ENCODE measurements around the gene SCGB1D1.
"Not testable (repeated sequence)": the region's sequence is repeated elsewhere in the genome, so short reads cannot be mapped to it uniquely, and the experiment has no call there.

SCGB1D1 gene

GRCh38 chr11:62169448-62169847 is 20.6 kb upstream of the SCGB1D1 start:
- no peak for DNase-seq

- no peak for DNase-seq
These were observed 20.1 kb upstream of the SCGB1D1 start for GRCh38 chr11:62169935-62170334.

- DNase-seq: peak; percentile 74
These were observed 18.7 kb upstream of the SCGB1D1 start for GRCh38 chr11:62171261-62171723.

- no peak for DNase-seq
These were observed 17.7 kb upstream of the SCGB1D1 start for GRCh38 chr11:62172294-62172693.

- no peak for DNase-seq
These were observed 13.2 kb upstream of the SCGB1D1 start for GRCh38 chr11:62176766-62177165.

- no peak for DNase-seq
These were observed 10.0 kb upstream of the SCGB1D1 start for GRCh38 chr11:62179995-62180394.

GRCh38 chr11:62181097-62181496 is 8.9 kb upstream of the SCGB1D1 start:
- no peak for DNase-seq

GRCh38 chr11:62182147-62182891 is 7.7 kb upstream of the SCGB1D1 start:
- DNase-seq: no peak

- DNase-seq: no peak
These were observed 3.8 kb upstream of the SCGB1D1 start for GRCh38 chr11:62186195-62186594.

GRCh38 chr11:62193952-62194351 is 3.9 kb downstream of the SCGB1D1 start:
- no peak for DNase-seq

GRCh38 chr11:62195010-62195409 is 5.0 kb downstream of the SCGB1D1 start:
- DNase-seq: not testable (repeated sequence)

- DNase-seq: no peak
These were observed 5.9 kb downstream of the SCGB1D1 start for GRCh38 chr11:62195945-62196344.

GRCh38 chr11:62197400-62197799 is 7.4 kb downstream of the SCGB1D1 start:
- not testable (repeated sequence) for DNase-seq

- DNase-seq: no peak
These were observed 11.4 kb downstream of the SCGB1D1 start for GRCh38 chr11:62201376-62201775.

- DNase-seq: no peak
These were observed 12.9 kb downstream of the SCGB1D1 start for GRCh38 chr11:62202910-62203309.

- DNase-seq: no peak
These were observed 14.4 kb downstream of the SCGB1D1 start for GRCh38 chr11:62204430-62204829.

GRCh38 chr11:62205441-62205840 is 15.4 kb downstream of the SCGB1D1 start:
- no peak for DNase-seq

GRCh38 chr11:62206276-62207066 is 16.5 kb downstream of the SCGB1D1 start:
- not testable (repeated sequence) for DNase-seq

GRCh38 chr11:62208785-62209144 is 18.7 kb downstream of the SCGB1D1 start:
- DNase-seq: no peak

GRCh38 chr11:62217191-62217748 is 27.3 kb downstream of the SCGB1D1 start:
- peak; percentile 11 for DNase-seq

- DNase-seq: no peak
These were observed 31.5 kb downstream of the SCGB1D1 start for GRCh38 chr11:62221498-62221897.

GRCh38 chr11:62223095-62223494 is 33.1 kb downstream of the SCGB1D1 start:
- no peak for DNase-seq

- DNase-seq: peak; percentile 15
These were observed 43.7 kb downstream of the SCGB1D1 start for GRCh38 chr11:62233730-62234129.

GRCh38 chr11:62236187-62236586 is 46.2 kb downstream of the SCGB1D1 start:
- DNase-seq: no peak
